Measurements from ENCODE around the gene FAM76A.

GRCh38 chr1:27704958-27705357 lies 20.8 kb upstream of the FAM76A start:
- TF ChIP-seq EZH2phosphoT487 (IDR thresholded peaks at IDR 0.05; ENCODE audit: low read depth, severe bottlenecking, unreplicated experiment), result no peak
- no peak for TF ChIP-seq CTCF (IDR thresholded peaks at IDR 0.05; ENCODE audit: poor library complexity)

Measured in hepatocyte (in vitro differentiated cells).